AG10803 (cell line): ENCODE results near the gene OSBPL2.

Source experiments
- DNase-seq: peaks from one replicate; pipeline ENCODE4 v3.0.0; 2010; ENCODE audit warnings: low read depth
- H3K4me3 ChIP-seq: 2 replicates; pipeline ENCODE4 v1.5.1; 2011; ENCODE audit warnings: mild to moderate bottlenecking, low read length, control low read depth
- CTCF ChIP-seq: conservative IDR thresholded peaks from 2 replicates; pipeline ENCODE4 v1.5.1; 2011; ENCODE audit warnings: mild to moderate bottlenecking, low read length, control low read depth, inconsistent platforms

The OSBPL2 gene

GRCh38 chr20:62344092-62344491, 105.8 kb downstream of the OSBPL2 start:
- TF ChIP-seq CTCF, result no peak
- no peak for DNase-seq
- no peak overlapping the region for H3K4me3 ChIP-seq

GRCh38 chr20:62344782-62345181, 106.5 kb downstream of the OSBPL2 start:
- no peak for DNase-seq
- no peak overlapping the region for H3K4me3 ChIP-seq
- TF ChIP-seq CTCF, result no peak
